HepG2 (cell line): Measurements from ENCODE around the gene HSD17B2. TPM values are rescaled to one million over a fixed set of nuclear protein-coding genes. Genes with fewer than 3 reads are reported as not detected.

Experiments
- AFF4 ChIP-seq: sonication (generic); formaldehyde crosslinking; IDR thresholded peaks from 2 replicates; pipeline ENCODE4 v1.4.0; 2020; ENCODE audit warnings: missing genetic modification reagents
- ARNT ChIP-seq: fragments of 450-650 bp; IDR thresholded peaks from 2 replicates; pipeline ENCODE4 v1.6.1; 2017
- EP300 ChIP-seq, 3 experiments: sonication (generic) in 1 of 3; formaldehyde crosslinking in 1 of 3; IDR thresholded peaks; 2 replicates each; pipeline versions ENCODE4 v1.5.1 to v1.6.1; 2011 to 2020; ENCODE audit warnings: low read depth in 2 of 3, low read length in 2 of 3, borderline replicate concordance in 1 of 3, improper control_type of control experiment in 1 of 3, mild to moderate bottlenecking in 1 of 3, missing genetic modification reagents in 1 of 3, moderate library complexity in 1 of 3
- HNF4A ChIP-seq: sonication (generic); formaldehyde crosslinking; IDR thresholded peaks from 2 replicates; pipeline ENCODE4 v1.4.0; 2020; ENCODE audit warnings: missing genetic modification reagents
- KDM1A ChIP-seq: IDR thresholded peaks from 2 replicates; pipeline ENCODE4 v1.6.1; 2016; ENCODE audit warnings: missing compliant biosample characterization
- KMT2A ChIP-seq: sonication (generic); formaldehyde crosslinking; IDR thresholded peaks from 2 replicates; pipeline ENCODE4 v1.4.0; 2020; ENCODE audit warnings: missing genetic modification reagents
- SMYD3 ChIP-seq: sonication (generic); formaldehyde crosslinking; IDR thresholded peaks from 2 replicates; pipeline ENCODE4 v1.8.1; 2023; ENCODE audit warnings: mild to moderate bottlenecking, missing genetic modification reagents
- SOX6 ChIP-seq, 2 experiments: fragments of 450-650 bp in 1 of 2; sonication (generic) in 1 of 2; formaldehyde crosslinking in 1 of 2; IDR thresholded peaks; 2 replicates each; pipeline versions ENCODE4 v1.4.0 to v1.6.1; 2017 to 2020; ENCODE audit warnings: antibody characterized with exemption in 1 of 2, mild to moderate bottlenecking in 1 of 2, missing genetic modification reagents in 1 of 2
- SYNCRIP ChIP-seq: fragments of 200-400 bp; formaldehyde crosslinking; IDR thresholded peaks from 2 replicates; pipeline ENCODE4 v1.6.1; 2018; ENCODE audit warnings: mild to moderate bottlenecking, low read depth, low read length; ENCODE audit not compliant: insufficient read depth
- TEAD2 ChIP-seq: sonication (generic); formaldehyde crosslinking; IDR thresholded peaks from 2 replicates; pipeline ENCODE4 v1.9.0; 2021; ENCODE audit warnings: missing genetic modification reagents
- ZBTB40 ChIP-seq, 2 experiments: fragments of 450-650 bp in 1 of 2; sonication (generic) in 1 of 2; formaldehyde crosslinking in 1 of 2; IDR thresholded peaks; 2 replicates each; pipeline versions ENCODE4 v1.6.1 to v1.8.0; 2016 to 2022; ENCODE audit warnings: antibody characterized with exemption in 1 of 2, mild to moderate bottlenecking in 1 of 2, missing genetic modification reagents in 1 of 2
- ZGPAT ChIP-seq: IDR thresholded peaks from 2 replicates; pipeline ENCODE4 v1.6.1; 2016; ENCODE audit warnings: mild to moderate bottlenecking
- ZNF10 ChIP-seq: sonication (generic); formaldehyde crosslinking; IDR thresholded peaks from 2 replicates; pipeline ENCODE4 v1.4.0; 2020; ENCODE audit warnings: mild to moderate bottlenecking, low read depth, missing genetic modification reagents, borderline replicate concordance
- ZNF558 ChIP-seq: sonication (generic); formaldehyde crosslinking; IDR thresholded peaks from 2 replicates; pipeline ENCODE4 v1.9.0; 2022; ENCODE audit warnings: mild to moderate bottlenecking, missing genetic modification reagents, borderline replicate concordance
- polyA plus RNA-seq, 8 experiments: library from polyadenylated mRNA; depleted of rRNA in 3 of 8; stranded (reverse) in 7 of 8; unstranded in 1 of 8; fragments of >200 nt; fragmentation: Illumina TruSeq in 4 of 8; extraction: Trizol in 4 of 8; gene quantifications; 2 replicates each; pipeline versions ENCODE4 v1.2.1 to v1.2.3, GENCODE V29; 2011 to 2016; ENCODE audit warnings: low read depth in 4 of 8, missing spikeins in 1 of 8, mixed read lengths in 1 of 8; ENCODE audit not compliant: insufficient read depth in 1 of 8
- total RNA-seq, 5 experiments: library from RNA; depleted of rRNA; stranded (reverse); fragments of >200 nt; fragmentation: Illumina TruSeq; extraction: Trizol; gene quantifications; 2 replicates each; pipeline ENCODE4 v1.2.3, GENCODE V29; 2016; ENCODE audit warnings: low read depth in 1 of 5

The HSD17B2 gene
- total and polyA plus RNA-seq, 2 of the 13 experiments (the other 11 are each of a cell fraction or from before 2014, with no cell fraction given): 26.3 to 69.3 TPM

- no peak for TF ChIP-seq ZGPAT
- TF ChIP-seq SOX6 (IDR thresholded peaks at IDR 0.05): no peak
- TF ChIP-seq SOX6 (CRISPR knock-in tag; IDR thresholded peaks at IDR 0.05): no peak
- no peak for TF ChIP-seq TEAD2
- peak in 1 of 2 experiments; percentile 51; a peak in 1 of 4 replicates for TF ChIP-seq EP300 (IDR thresholded peaks at IDR 0.05; ENCODE audit: low read depth in 2 of 2, low read length in 2 of 2)
- no peak for TF ChIP-seq EP300 (CRISPR knock-in tag; IDR thresholded peaks at IDR 0.05; ENCODE audit: borderline replicate concordance)
- no peak for TF ChIP-seq SYNCRIP
- TF ChIP-seq ZNF558 (CRISPR knock-in tag): no peak
- TF ChIP-seq AFF4 (CRISPR knock-in tag): no peak
- TF ChIP-seq ZNF10 (CRISPR knock-in tag): no peak
- TF ChIP-seq HNF4A: peak; percentile 13; the same call in 1 of the 2 replicates
- no peak for TF ChIP-seq KMT2A (CRISPR knock-in tag)
- no peak for TF ChIP-seq SMYD3 (CRISPR knock-in tag)
- TF ChIP-seq ZBTB40 (IDR thresholded peaks at IDR 0.05): no peak
- TF ChIP-seq ZBTB40 (CRISPR knock-in tag; IDR thresholded peaks at IDR 0.05): no peak
- TF ChIP-seq ARNT: no peak
- no peak for TF ChIP-seq KDM1A (CRISPR knock-in tag)
These were observed 47.0 kb downstream of the HSD17B2 start (continued) for GRCh38 chr16:82082097-82082496.
